Fibroblast of the aortic adventitia (primary cell): ENCODE data around the gene CFDP1. TPM values are rescaled to one million over a fixed set of nuclear protein-coding genes. Genes with fewer than 3 reads are reported as not detected.
"Not testable (repeated sequence)": the region's sequence is repeated elsewhere in the genome, so short reads cannot be mapped to it uniquely, and the experiment has no call there.

Source experiments
- DNase-seq: peaks from one replicate; pipeline ENCODE4 v3.0.0-alpha.2; 2010; ENCODE audit warnings: low read depth
- H3K4me3 ChIP-seq: 2 replicates; pipeline ENCODE4 v1.5.1; 2011; ENCODE audit warnings: low read depth, mild to moderate bottlenecking, control low read depth, low read length, moderate library complexity
- total RNA-seq: library from RNA; depleted of rRNA; stranded (reverse); fragments of >200 nt; gene quantifications from 2 replicates; pipeline ENCODE4 v1.2.3, GENCODE V29; 2012; ENCODE audit warnings: low replicate concordance
- TF ChIP-seq, protein P1 (sequence below): IDR thresholded peaks from 2 replicates; pipeline ENCODE4 v1.5.1; 2011; ENCODE audit warnings: mild to moderate bottlenecking, low read length, control low read depth, inconsistent platforms; ENCODE audit not compliant: insufficient read depth

The CFDP1 gene
- total RNA-seq, 1 donor: 47.0 TPM

DNA sequence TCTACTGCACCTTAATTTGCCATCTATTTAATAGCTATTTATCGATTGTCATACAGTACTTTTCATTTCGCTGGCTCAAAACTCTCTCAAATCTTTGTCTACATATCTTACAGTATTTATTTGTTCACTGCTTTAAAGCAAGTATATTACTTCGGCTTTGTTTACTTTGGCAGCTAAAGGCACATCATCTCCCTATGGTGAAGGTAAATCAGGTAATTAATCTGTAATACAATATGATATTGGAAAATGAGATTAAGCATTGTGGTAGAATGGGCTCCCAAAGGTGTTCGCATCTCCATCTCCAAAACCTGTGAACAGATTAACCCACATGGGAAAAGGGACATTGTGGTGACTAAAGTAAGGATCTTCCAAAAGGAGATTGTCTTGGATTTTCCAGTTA lies 24.7 kb upstream of the CFDP1 start:
- no peak overlapping the region for H3K4me3 ChIP-seq
- TF ChIP-seq, protein P1, sequence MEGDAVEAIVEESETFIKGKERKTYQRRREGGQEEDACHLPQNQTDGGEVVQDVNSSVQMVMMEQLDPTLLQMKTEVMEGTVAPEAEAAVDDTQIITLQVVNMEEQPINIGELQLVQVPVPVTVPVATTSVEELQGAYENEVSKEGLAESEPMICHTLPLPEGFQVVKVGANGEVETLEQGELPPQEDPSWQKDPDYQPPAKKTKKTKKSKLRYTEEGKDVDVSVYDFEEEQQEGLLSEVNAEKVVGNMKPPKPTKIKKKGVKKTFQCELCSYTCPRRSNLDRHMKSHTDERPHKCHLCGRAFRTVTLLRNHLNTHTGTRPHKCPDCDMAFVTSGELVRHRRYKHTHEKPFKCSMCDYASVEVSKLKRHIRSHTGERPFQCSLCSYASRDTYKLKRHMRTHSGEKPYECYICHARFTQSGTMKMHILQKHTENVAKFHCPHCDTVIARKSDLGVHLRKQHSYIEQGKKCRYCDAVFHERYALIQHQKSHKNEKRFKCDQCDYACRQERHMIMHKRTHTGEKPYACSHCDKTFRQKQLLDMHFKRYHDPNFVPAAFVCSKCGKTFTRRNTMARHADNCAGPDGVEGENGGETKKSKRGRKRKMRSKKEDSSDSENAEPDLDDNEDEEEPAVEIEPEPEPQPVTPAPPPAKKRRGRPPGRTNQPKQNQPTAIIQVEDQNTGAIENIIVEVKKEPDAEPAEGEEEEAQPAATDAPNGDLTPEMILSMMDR: no peak
- no peak for DNase-seq

DNA sequence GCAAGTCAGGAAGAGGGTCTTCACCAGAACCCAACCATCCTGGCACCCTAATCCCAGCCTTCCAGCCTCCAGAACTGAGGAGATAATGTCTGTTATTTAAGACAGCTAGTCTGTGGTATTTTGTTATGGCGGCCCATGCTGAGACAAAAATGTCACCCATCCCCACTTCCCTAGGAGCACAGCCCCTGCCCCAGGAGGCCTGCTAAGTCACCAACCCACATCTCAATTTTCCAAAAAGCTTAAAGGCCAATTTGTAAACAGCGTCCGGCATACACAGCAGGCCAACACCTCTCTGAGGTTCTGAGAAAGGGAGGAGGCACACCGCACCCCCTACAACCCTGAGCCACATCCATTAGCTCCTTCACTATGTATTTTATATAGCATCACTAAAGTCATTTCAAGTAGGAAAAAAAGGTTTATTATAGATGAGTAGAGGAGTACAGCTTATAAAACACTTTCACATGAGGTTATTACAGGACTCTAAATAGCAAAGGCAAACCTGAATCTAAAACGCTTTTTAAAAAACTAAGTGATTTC lies 24.2 kb upstream of the CFDP1 start:
- DNase-seq: no peak
- H3K4me3 ChIP-seq: no peak overlapping the region
- TF ChIP-seq, protein P1: no peak

GRCh38 chr16:75456971-75457370 lies 23.7 kb upstream of the CFDP1 start:
- H3K4me3 ChIP-seq: no peak overlapping the region
- TF ChIP-seq, protein P1: no peak
- no peak for DNase-seq

DNA sequence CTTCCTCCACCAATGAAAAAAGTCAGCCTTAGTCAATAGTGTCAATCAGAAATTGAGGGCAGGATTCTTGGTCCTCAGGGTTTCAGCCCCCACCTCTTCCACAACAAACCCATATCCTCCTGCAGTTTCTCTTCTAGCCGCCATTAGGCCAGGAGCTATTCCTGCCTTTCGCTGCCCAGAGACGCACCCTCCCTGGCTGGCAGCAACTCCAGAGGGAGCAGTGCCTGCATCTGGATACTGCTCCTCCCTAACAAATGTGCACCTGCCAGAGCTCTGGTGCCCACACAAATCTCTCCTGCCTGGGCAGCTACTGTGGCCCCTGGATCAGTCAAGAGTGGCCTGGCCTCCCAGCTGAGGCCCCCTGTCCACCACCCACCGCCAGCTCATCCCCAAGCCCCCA lies 23.2 kb upstream of the CFDP1 start:
- not testable (repeated sequence) for DNase-seq, H3K4me3 ChIP-seq

DNA sequence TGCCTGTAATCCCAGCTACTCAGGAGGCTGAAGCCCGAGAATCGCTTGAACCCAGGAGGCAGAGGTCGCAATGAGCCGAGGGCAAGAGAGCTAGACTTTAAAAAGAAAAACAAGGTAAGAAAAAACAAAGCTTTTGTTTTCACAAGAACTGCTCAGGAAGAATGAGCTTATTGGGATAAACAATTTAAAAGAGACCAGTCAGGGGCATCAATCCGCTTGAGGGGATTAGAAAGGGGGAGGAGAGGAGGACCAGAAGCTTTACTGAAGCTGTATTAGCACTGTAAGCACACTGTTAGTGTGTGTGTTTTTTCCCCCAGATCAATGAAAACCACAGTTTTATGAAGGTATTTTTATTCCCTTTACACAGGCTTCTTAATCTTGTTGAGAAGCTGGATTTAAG lies 22.4 kb upstream of the CFDP1 start:
- TF ChIP-seq, protein P1: no peak
- no peak overlapping the region for H3K4me3 ChIP-seq
- DNase-seq: no peak

- H3K4me3 ChIP-seq: no peak overlapping the region
- DNase-seq: no peak
- TF ChIP-seq, protein P1: no peak
Measured at GRCh38 chr16:75452464-75453190, 19.3 kb upstream of the CFDP1 start.

GRCh38 chr16:75446416-75446815 lies 13.1 kb upstream of the CFDP1 start:
- TF ChIP-seq, protein P1: no peak
- no peak for DNase-seq
- H3K4me3 ChIP-seq: no peak overlapping the region
